ENCODE results near the gene SP7. TPM values are rescaled to one million over a fixed set of nuclear protein-coding genes. Genes with fewer than 3 reads are reported as not detected.

SP7 gene
- total RNA-seq, 1 experiment from 2014 or later, result not detected

GRCh38 chr12:53379389-53380103 is 43.4 kb upstream of the SP7 start:
- H2AFZ ChIP-seq, result peak overlapping the region; percentile 85
- peak overlapping the region; percentile 83 for H3K27ac ChIP-seq
- peak overlapping the region; percentile 92 for H3K4me2 ChIP-seq
- intact Hi-C loops (cut with micrococcal nuclease; ENCODE audit: unreplicated experiment), result loop anchor here (1.0 to 5.0 kb wide), 3 partner anchors 27 to 59 kb away; partner anchors contain the start of genes AAAS and AMHR2
- peaks cover 37% of the 10 kb centered on the region for H3K79me2 ChIP-seq (ENCODE audit: low read depth)
- H3K4me3 ChIP-seq, result peak overlapping the region; percentile 76
- CTCF ChIA-PET, result interaction anchor here (1.2 to 1.8 kb wide), 3 partner anchors 27 to 59 kb away, joined by 6 to 16 read pairs (median 7); no protein-coding TSS in a partner anchor
- peak; percentile 98 to 100 for DNase-seq
- H3F3A ChIP-seq (ENCODE audit: insufficient read depth, low read depth), result peaks cover 25% of the 10 kb centered on the region
- H3K4me1 ChIP-seq (replicated peaks; ENCODE audit: insufficient read depth), result peaks cover 40% of the 10 kb centered on the region
- peaks cover 21% of the 10 kb centered on the region for H3K36me3 ChIP-seq (ENCODE audit: low read depth)
- H3K27me3 ChIP-seq (ENCODE audit: insufficient read depth, low read depth), result no peaks in the 10 kb centered on the region
- no peaks in the 10 kb centered on the region for H3K9me2 ChIP-seq (ENCODE audit: insufficient read depth)
- TF ChIP-seq CTCF (conservative IDR thresholded peaks at IDR 0.05) (no peak), EZH2 (IDR thresholded peaks at IDR 0.05; ENCODE audit: low read depth) (no peak)
- POLR2A ChIA-PET (ENCODE audit: unreplicated experiment), result interaction anchor here (0.5 to 0.9 kb wide), 12 partner anchors 14 to 434 kb away, joined by 3 to 8 read pairs (median 4); partner anchors contain the start of genes AAAS and PFDN5
- peaks cover 5% of the 10 kb centered on the region for H4K20me1 ChIP-seq (ENCODE audit: insufficient read depth)
- H3K9me3 ChIP-seq (ENCODE audit: insufficient read depth, low read depth), result no peaks in the 10 kb centered on the region
- BruUV-seq (replicated peaks), result no TSS peak

GRCh38 chr12:53378724-53379388 is 42.7 kb upstream of the SP7 start:
- Histone ChIP-seq H4K20me1 (ENCODE audit: insufficient read depth) (no peaks in the 10 kb centered on the region; the same call in 1 of the 2 replicates), H3K27me3 (ENCODE audit: insufficient read depth, low read depth) (no peaks in the 10 kb centered on the region), H3K9me2 (ENCODE audit: insufficient read depth) (no peaks in the 10 kb centered on the region), H3K4me1 (replicated peaks; ENCODE audit: insufficient read depth) (peaks cover 36% of the 10 kb centered on the region), H3K79me2 (ENCODE audit: low read depth) (peaks cover 30% of the 10 kb centered on the region), H3K9me3 (ENCODE audit: insufficient read depth, low read depth) (no peaks in the 10 kb centered on the region), H3F3A (ENCODE audit: insufficient read depth, low read depth) (peaks cover 30% of the 10 kb centered on the region), H3K36me3 (ENCODE audit: low read depth) (peaks cover 18% of the 10 kb centered on the region), H3K4me3 (peak overlapping the region; percentile 76), H2AFZ (peak overlapping the region; percentile 85), H3K4me2 (peak overlapping the region; percentile 92), H3K27ac (peak overlapping the region; percentile 80)
- ChIA-PET POLR2A (ENCODE audit: unreplicated experiment) (interaction anchor here (0.5 to 1.1 kb wide), 5 partner anchors 8 to 62 kb away, joined by 3 to 8 read pairs (median 3); no protein-coding TSS in a partner anchor), CTCF (interaction anchor here (0.5 to 1.8 kb wide), 4 partner anchors 12 to 58 kb away, joined by 3 to 16 read pairs (median 6); no protein-coding TSS in a partner anchor)
- BruUV-seq (replicated peaks), result TSS peak; percentile 99
- TF ChIP-seq CTCF (conservative IDR thresholded peaks at IDR 0.05), result no peak
- TF ChIP-seq EZH2 (IDR thresholded peaks at IDR 0.05; ENCODE audit: low read depth), result no peak
- intact Hi-C loops (cut with micrococcal nuclease; ENCODE audit: unreplicated experiment), result loop anchor here (2.0 kb wide), 1 partner anchor 58 kb away; the partner anchor contains the start of gene AAAS
- DNase-seq, result no peak

- H2AFZ ChIP-seq, result peak overlapping the region; percentile 85; the same call in 1 of the 2 replicates
- no peak for DNase-seq
- no peaks in the 10 kb centered on the region for H3K27me3 ChIP-seq (ENCODE audit: insufficient read depth, low read depth)
- peak overlapping the region; percentile 76; the same call in 1 of the 2 replicates for H3K4me3 ChIP-seq
- ChIA-PET POLR2A (ENCODE audit: unreplicated experiment) (interaction anchor here (0.6 to 1.1 kb wide), 2 partner anchors 9 to 14 kb away, joined by 3 to 10 read pairs; no protein-coding TSS in a partner anchor), CTCF (interaction anchor here (0.5 to 1.8 kb wide), 2 partner anchors 11 to 26 kb away, joined by 3 to 7 read pairs; no protein-coding TSS in a partner anchor)
- H3K36me3 ChIP-seq (ENCODE audit: low read depth), result peaks cover 12% of the 10 kb centered on the region
- H3K4me1 ChIP-seq (replicated peaks; ENCODE audit: insufficient read depth), result peaks cover 30% of the 10 kb centered on the region
- H3K79me2 ChIP-seq (ENCODE audit: low read depth), result peaks cover 24% of the 10 kb centered on the region
- BruUV-seq (replicated peaks), result no TSS peak
- TF ChIP-seq EZH2 (IDR thresholded peaks at IDR 0.05; ENCODE audit: low read depth) (no peak), CTCF (conservative IDR thresholded peaks at IDR 0.05) (no peak)
- no peaks in the 10 kb centered on the region for H3K9me3 ChIP-seq (ENCODE audit: insufficient read depth, low read depth)
- peaks cover 36% of the 10 kb centered on the region for H3F3A ChIP-seq (ENCODE audit: insufficient read depth, low read depth)
- H4K20me1 ChIP-seq (ENCODE audit: insufficient read depth), result no peaks in the 10 kb centered on the region; the same call in 1 of the 2 replicates
- H3K9me2 ChIP-seq (ENCODE audit: insufficient read depth), result no peaks in the 10 kb centered on the region
- H3K4me2 ChIP-seq, result peak overlapping the region; percentile 92
- intact Hi-C loops (cut with micrococcal nuclease; ENCODE audit: unreplicated experiment), result loop anchor here (2.0 kb wide), 1 partner anchor 57 kb away; the partner anchor contains the start of gene AAAS
- peak overlapping the region; percentile 80 for H3K27ac ChIP-seq
These were observed 42.1 kb upstream of the SP7 start for GRCh38 chr12:53378222-53378621.

Measured in PC-9 (cell line).